ENCODE measurements around the gene UTP25. TPM values are rescaled to one million over a fixed set of nuclear protein-coding genes. Genes with fewer than 3 reads are reported as not detected.

The UTP25 gene
- polyA plus RNA-seq, 1 experiment = 6.8 TPM

GRCh38 chr1:209838537-209838936 lies 10.8 kb downstream of the UTP25 start:
- POLR2A ChIA-PET = no interaction called here
- H3K27me3 ChIP-seq (ENCODE audit: control insufficient read depth, insufficient read depth, low read length) = no peaks in the 10 kb centered on the region
- peaks cover 13% of the 10 kb centered on the region for H3K36me3 ChIP-seq (ENCODE audit: control insufficient read depth, insufficient read depth, low read length)
- no peak overlapping the region for H3K4me3 ChIP-seq (ENCODE audit: low read depth, low read length)
- CTCF ChIA-PET = interaction anchor here (0.9 to 4.7 kb wide), 7 partner anchors 10 to 90 kb away, joined by 3 to 27 read pairs (median 10); partner anchors contain the start of gene UTP25
- TF ChIP-seq CTCF (IDR thresholded peaks at IDR 0.05; ENCODE audit: insufficient read depth, low read depth, low read length) = no peak
- no peak for DNase-seq (ENCODE audit: low read depth)

- H3K36me3 ChIP-seq (ENCODE audit: control insufficient read depth, insufficient read depth, low read length) = peaks cover 15% of the 10 kb centered on the region
- peak; percentile 70 for DNase-seq (ENCODE audit: low read depth)
- no peak for TF ChIP-seq CTCF (IDR thresholded peaks at IDR 0.05; ENCODE audit: insufficient read depth, low read depth, low read length)
- H3K4me3 ChIP-seq (ENCODE audit: low read depth, low read length) = no peak overlapping the region
- ChIA-PET CTCF (interaction anchor here (0.9 to 4.7 kb wide), 7 partner anchors 9 to 22 kb away, joined by 3 to 27 read pairs (median 10); partner anchors contain the start of gene UTP25), POLR2A (interaction anchor here (0.5 kb wide), 1 partner anchor 231 kb away, joined by 4 read pairs; no protein-coding TSS in a partner anchor)
- no peaks in the 10 kb centered on the region for H3K27me3 ChIP-seq (ENCODE audit: control insufficient read depth, insufficient read depth, low read length)
These were observed 12.2 kb downstream of the UTP25 start for GRCh38 chr1:209839875-209840546.

- no peak for TF ChIP-seq CTCF (IDR thresholded peaks at IDR 0.05; ENCODE audit: insufficient read depth, low read depth, low read length)
These were observed 12.8 kb downstream of the UTP25 start for GRCh38 chr1:209840611-209841010.

GRCh38 chr1:209844695-209845407 lies 17.1 kb downstream of the UTP25 start:
- CTCF ChIA-PET = interaction anchor here (0.5 to 7.0 kb wide), 3 partner anchors 9 to 143 kb away, joined by 3 to 60 read pairs (median 3); no protein-coding TSS in a partner anchor
- no peak for TF ChIP-seq CTCF (IDR thresholded peaks at IDR 0.05; ENCODE audit: insufficient read depth, low read depth, low read length)
- POLR2A ChIA-PET = no interaction called here
- H3K4me3 ChIP-seq (ENCODE audit: low read depth, low read length) = no peak overlapping the region
- no peaks in the 10 kb centered on the region for H3K27me3 ChIP-seq (ENCODE audit: control insufficient read depth, insufficient read depth, low read length)
- DNase-seq (ENCODE audit: low read depth) = no peak
- H3K36me3 ChIP-seq (ENCODE audit: control insufficient read depth, insufficient read depth, low read length) = peaks cover 10% of the 10 kb centered on the region

More at GRCh38 chr1:209840611-209841010, 12.8 kb downstream of the UTP25 start:
- no peak for DNase-seq (ENCODE audit: low read depth)
- peaks cover 15% of the 10 kb centered on the region for H3K36me3 ChIP-seq (ENCODE audit: control insufficient read depth, insufficient read depth, low read length)
- ChIA-PET CTCF (interaction anchor here (0.9 to 4.7 kb wide), 7 partner anchors 9 to 21 kb away, joined by 3 to 27 read pairs (median 10); partner anchors contain the start of gene UTP25), POLR2A (interaction anchor here (0.5 kb wide), 1 partner anchor 230 kb away, joined by 4 read pairs; no protein-coding TSS in a partner anchor)
- H3K27me3 ChIP-seq (ENCODE audit: control insufficient read depth, insufficient read depth, low read length) = no peaks in the 10 kb centered on the region
- H3K4me3 ChIP-seq (ENCODE audit: low read depth, low read length) = no peak overlapping the region

GRCh38 chr1:209845408-209845725 lies 17.6 kb downstream of the UTP25 start:
- peaks cover 10% of the 10 kb centered on the region for H3K36me3 ChIP-seq (ENCODE audit: control insufficient read depth, insufficient read depth, low read length)
- no peaks in the 10 kb centered on the region for H3K27me3 ChIP-seq (ENCODE audit: control insufficient read depth, insufficient read depth, low read length)
- no peak for TF ChIP-seq CTCF (IDR thresholded peaks at IDR 0.05; ENCODE audit: insufficient read depth, low read depth, low read length)
- ChIA-PET CTCF (interaction anchor here (0.8 to 7.0 kb wide), 2 partner anchors 9 to 14 kb away, joined by 3 to 60 read pairs; no protein-coding TSS in a partner anchor), POLR2A (no interaction called here)
- no peak overlapping the region for H3K4me3 ChIP-seq (ENCODE audit: low read depth, low read length)
- no peak for DNase-seq (ENCODE audit: low read depth)
